Progenitor cell of endocrine pancreas (in vitro differentiated cells): ENCODE results near the gene ELAVL3. TPM values are rescaled to one million over a fixed set of nuclear protein-coding genes. Genes with fewer than 3 reads are reported as not detected.

Experiments
- DNase-seq: peaks from one replicate; pipeline ENCODE4 v3.0.0; 2021; ENCODE audit warnings: low spot score; ENCODE audit not compliant: unreplicated experiment
- H3K27ac Mint-ChIP-seq: 2 replicates; pipeline ENCODE4 v1.8.0; 2021; ENCODE audit warnings: mild to moderate bottlenecking, moderate library complexity, mixed read lengths
- H3K27me3 Mint-ChIP-seq: 2 replicates; pipeline ENCODE4 v1.8.0; 2021; ENCODE audit warnings: mixed read lengths
- H3K36me3 Mint-ChIP-seq: 2 replicates; pipeline ENCODE4 v1.8.0; 2022; ENCODE audit warnings: mixed read lengths; ENCODE audit not compliant: insufficient read depth
- H3K4me1 Mint-ChIP-seq: 2 replicates; pipeline ENCODE4 v1.8.0; 2021; ENCODE audit warnings: low read depth, mixed read lengths
- H3K4me3 Mint-ChIP-seq: 2 replicates; pipeline ENCODE4 v1.8.0; 2021; ENCODE audit warnings: low read depth, mild to moderate bottlenecking, moderate library complexity, mixed read lengths
- H3K9me3 Mint-ChIP-seq: 2 replicates; pipeline ENCODE4 v1.8.0; 2021; ENCODE audit warnings: low read depth, mixed read lengths
- total RNA-seq: library from RNA; stranded (reverse); gene quantifications from 2 replicates; pipeline ENCODE4 v1.2.1, GENCODE V29; 2021
- TF ChIP-seq, protein P1 (sequence below): fragments of 200-600 bp; sonication (generic); IDR thresholded peaks from one replicate; pipeline ENCODE4 v1.5.0; 2021; ENCODE audit warnings: antibody characterized with exemption, mild to moderate bottlenecking; ENCODE audit not compliant: unreplicated experiment

Gene ELAVL3
- total RNA-seq, 1 donor from 2014 or later: 1.4 TPM

GRCh38 chr19:11423791-11424181, 57.1 kb downstream of the ELAVL3 start:
- H3K4me3 Mint-ChIP-seq: no peak overlapping the region
- DNase-seq: no peak
- peaks cover 6% of the 10 kb centered on the region for H3K4me1 Mint-ChIP-seq
- H3K27me3 Mint-ChIP-seq: peaks cover 35% of the 10 kb centered on the region
- TF ChIP-seq, protein P1, sequence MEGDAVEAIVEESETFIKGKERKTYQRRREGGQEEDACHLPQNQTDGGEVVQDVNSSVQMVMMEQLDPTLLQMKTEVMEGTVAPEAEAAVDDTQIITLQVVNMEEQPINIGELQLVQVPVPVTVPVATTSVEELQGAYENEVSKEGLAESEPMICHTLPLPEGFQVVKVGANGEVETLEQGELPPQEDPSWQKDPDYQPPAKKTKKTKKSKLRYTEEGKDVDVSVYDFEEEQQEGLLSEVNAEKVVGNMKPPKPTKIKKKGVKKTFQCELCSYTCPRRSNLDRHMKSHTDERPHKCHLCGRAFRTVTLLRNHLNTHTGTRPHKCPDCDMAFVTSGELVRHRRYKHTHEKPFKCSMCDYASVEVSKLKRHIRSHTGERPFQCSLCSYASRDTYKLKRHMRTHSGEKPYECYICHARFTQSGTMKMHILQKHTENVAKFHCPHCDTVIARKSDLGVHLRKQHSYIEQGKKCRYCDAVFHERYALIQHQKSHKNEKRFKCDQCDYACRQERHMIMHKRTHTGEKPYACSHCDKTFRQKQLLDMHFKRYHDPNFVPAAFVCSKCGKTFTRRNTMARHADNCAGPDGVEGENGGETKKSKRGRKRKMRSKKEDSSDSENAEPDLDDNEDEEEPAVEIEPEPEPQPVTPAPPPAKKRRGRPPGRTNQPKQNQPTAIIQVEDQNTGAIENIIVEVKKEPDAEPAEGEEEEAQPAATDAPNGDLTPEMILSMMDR: no peak
- no peaks in the 10 kb centered on the region for H3K36me3 Mint-ChIP-seq
- H3K9me3 Mint-ChIP-seq: no peaks in the 10 kb centered on the region
- no peak overlapping the region for H3K27ac Mint-ChIP-seq

GRCh38 chr19:11423164-11423790, 57.6 kb downstream of the ELAVL3 start:
- Mint-ChIP-seq H3K9me3 (no peaks in the 10 kb centered on the region), H3K27me3 (peaks cover 35% of the 10 kb centered on the region), H3K36me3 (no peaks in the 10 kb centered on the region), H3K27ac (no peak overlapping the region), H3K4me3 (no peak overlapping the region), H3K4me1 (peaks cover 6% of the 10 kb centered on the region)
- no peak for DNase-seq
- TF ChIP-seq, protein P1: no peak

- H3K36me3 Mint-ChIP-seq: no peaks in the 10 kb centered on the region
- H3K4me3 Mint-ChIP-seq: peak overlapping the region; percentile 42
- H3K9me3 Mint-ChIP-seq: no peaks in the 10 kb centered on the region
- peaks cover 9% of the 10 kb centered on the region for H3K4me1 Mint-ChIP-seq
- DNase-seq: peak; percentile 42
- peaks cover 35% of the 10 kb centered on the region for H3K27me3 Mint-ChIP-seq
- no peak overlapping the region for H3K27ac Mint-ChIP-seq
- TF ChIP-seq, protein P1: no peak
These were observed 58.4 kb downstream of the ELAVL3 start for GRCh38 chr19:11422163-11423065.

DNA sequence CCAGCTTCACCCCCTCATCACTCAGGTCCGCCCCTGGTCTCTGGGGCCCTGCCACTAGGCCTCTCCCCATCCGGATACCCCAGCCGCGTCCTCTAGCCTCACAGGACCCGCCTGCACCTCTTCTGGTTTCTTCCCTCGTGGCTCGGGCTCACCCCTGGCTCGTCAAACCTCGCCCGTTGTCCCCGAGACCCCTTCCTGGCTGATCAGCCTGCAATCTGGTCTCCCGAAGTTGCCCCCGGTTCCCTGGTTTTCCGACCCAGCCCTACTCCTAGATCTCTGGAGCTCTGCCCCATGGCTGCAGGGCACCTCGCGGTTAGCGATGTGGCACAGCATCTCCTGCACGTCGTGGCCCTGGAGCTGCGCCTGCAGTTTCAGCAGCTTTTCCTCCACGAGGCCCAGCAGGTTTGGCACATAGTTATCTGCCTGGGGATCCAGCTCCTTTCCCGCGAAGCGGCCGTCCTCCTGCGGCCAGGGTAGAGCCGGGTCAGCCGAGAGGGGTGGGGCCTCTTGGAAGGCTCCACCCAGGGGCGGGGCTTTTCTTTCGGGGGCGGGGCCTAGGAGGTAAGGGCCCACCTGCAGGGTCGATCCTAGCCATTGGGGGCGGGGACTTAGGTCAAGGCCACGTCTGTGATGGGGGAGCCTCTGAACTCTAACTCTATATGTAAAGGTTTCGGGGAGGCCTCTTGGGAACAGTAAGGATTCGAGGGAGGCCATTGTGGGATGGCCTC, 59.3 kb downstream of the ELAVL3 start:
- peaks cover 35% of the 10 kb centered on the region for H3K27me3 Mint-ChIP-seq
- peak overlapping the region; percentile 55 for H3K4me3 Mint-ChIP-seq

More for the DNA sequence above, 59.3 kb downstream of the ELAVL3 start:
- no peaks in the 10 kb centered on the region for H3K36me3 Mint-ChIP-seq
- no peaks in the 10 kb centered on the region for H3K9me3 Mint-ChIP-seq
- H3K27ac Mint-ChIP-seq: peak overlapping the region; percentile 62
- peaks cover 9% of the 10 kb centered on the region for H3K4me1 Mint-ChIP-seq
- TF ChIP-seq, protein P1: no peak
- no peak for DNase-seq
